ENCODE results near the gene NKX1-1.

The NKX1-1 gene

GRCh38 chr4:1353186-1354055 is 52.8 kb downstream of the NKX1-1 start:
- Histone ChIP-seq H3K4me2 (ENCODE audit: low read length, poor library complexity, severe bottlenecking) (no peak overlapping the region), H2AFZ (ENCODE audit: low read depth, low read length) (no peak overlapping the region), H3K9me3 (ENCODE audit: control insufficient read depth, low read length) (no peaks in the 10 kb centered on the region), H2BK120ac (ENCODE audit: low read depth, low read length) (no peak overlapping the region), H2AK5ac (ENCODE audit: low read length, severe bottlenecking) (no peak overlapping the region), H3K27ac (ENCODE audit: low read length, poor library complexity, severe bottlenecking) (no peak overlapping the region), H2BK5ac (ENCODE audit: low read depth, low read length, poor library complexity, severe bottlenecking) (no peak overlapping the region), H3K4me1 (ENCODE audit: control insufficient read depth, insufficient read depth, low read depth, low read length) (peaks cover 16% of the 10 kb centered on the region), H4K8ac (ENCODE audit: low read length) (no peak overlapping the region), H3K4me3 (ENCODE audit: insufficient read depth in 1 of 2, low read depth in 1 of 2, low read length in 2 of 2) (no peak overlapping the region), H3K27me3 (ENCODE audit: control insufficient read depth in 1 of 2, insufficient read depth in 1 of 2, low read length in 2 of 2) (no peaks in the 10 kb centered on the region), H4K91ac (ENCODE audit: low read length) (no peak overlapping the region), H3K18ac (ENCODE audit: low read depth in 1 of 2, low read length in 2 of 2) (no peak overlapping the region), H3K14ac (ENCODE audit: low read length in 2 of 2) (no peak overlapping the region), H2BK12ac (ENCODE audit: low read length in 2 of 2) (no peak overlapping the region), H3K36me3 (ENCODE audit: control insufficient read depth in 1 of 2, insufficient read depth in 2 of 2, low read depth in 1 of 2, low read length in 2 of 2) (peaks cover 63 to 80% of the 10 kb centered on the region in 2 experiments), H2BK15ac (ENCODE audit: low read depth, poor library complexity, severe bottlenecking) (no peak overlapping the region), H3K4ac (ENCODE audit: low read depth in 1 of 2, low read length in 2 of 2) (no peak overlapping the region), H3K9ac (ENCODE audit: low read length) (no peak overlapping the region), H3K23ac (ENCODE audit: low read length in 2 of 2) (no peak overlapping the region), H3K79me1 (replicated peaks; ENCODE audit: low read length, poor library complexity, severe bottlenecking) (peaks cover 42% of the 10 kb centered on the region)
- DNase-seq: no peak
- 94% methylated on average over 28 of the region's 30 CpGs for WGBS

Measured in mesenchymal stem cell (in vitro differentiated cells and primary cell).